HEK293 (cell line): Measurements from ENCODE around the gene OAT.
A peak's percentile ranks its signal among the peaks of the same experiment; 100 is the strongest.

Experiments used
- CTCF ChIA-PET: fragments of 350-600 bp; formaldehyde crosslinking; extraction: SDS; loops from one replicate; lab custom pipeline; 2021; ENCODE audit warnings: antibody characterized with exemption; lab: Yijun Ruan, JAX
- POLR2A ChIA-PET: fragments of 300-600 bp; formaldehyde crosslinking; extraction: SDS; loops from one replicate; lab custom pipeline; 2020; ENCODE audit warnings: antibody characterized with exemption, inconsistent platforms; lab: Yijun Ruan, JAX
- H3K27ac ChIP-seq: fragments of 200-500 bp; sonication (Bioruptor generic); 2 replicates; pipeline ENCODE4 v1.5.1; 2014; ENCODE audit warnings: low read depth, low read length, control low read depth, inconsistent platforms; ENCODE audit errors: extremely low read depth
- H3K36me3 ChIP-seq, 2 experiments: fragments of 200-500 bp in 1 of 2; sonication (Bioruptor generic) in 1 of 2; 1 replicate in 1 of 2; 2 replicates in 1 of 2; pipeline ENCODE4 v1.5.1; 2014 to 2017; ENCODE audit warnings: inconsistent platforms in 2 of 2, low read length in 2 of 2; ENCODE audit not compliant: control insufficient read depth in 2 of 2, insufficient read depth in 1 of 2
- H3K4me1 ChIP-seq: fragments of 200-500 bp; sonication (Bioruptor generic); 2 replicates; pipeline ENCODE4 v1.5.1; 2014; ENCODE audit warnings: mild to moderate bottlenecking, low read length, inconsistent platforms; ENCODE audit not compliant: control insufficient read depth, insufficient read depth
- H3K4me3 ChIP-seq: 2 replicates; pipeline ENCODE4 v1.5.1; 2011; ENCODE audit warnings: low read depth, mild to moderate bottlenecking, control low read depth, low read length, moderate library complexity
- H3K9me3 ChIP-seq: fragments of 200-500 bp; sonication (Bioruptor generic); 2 replicates; pipeline ENCODE4 v1.5.1; 2014; ENCODE audit warnings: low read depth, low read length, inconsistent platforms; ENCODE audit not compliant: control insufficient read depth, insufficient read depth
- EGR2 ChIP-seq: fragments of 450-650 bp; formaldehyde crosslinking; IDR thresholded peaks from 2 replicates; pipeline ENCODE4 v1.5.1; 2016; ENCODE audit warnings: low read depth, missing biosample characterization, missing genetic modification characterization
- GLI4 ChIP-seq: fragments of 450-650 bp; formaldehyde crosslinking; IDR thresholded peaks from 2 replicates; pipeline ENCODE4 v1.5.1; 2016; ENCODE audit warnings: missing biosample characterization, missing genetic modification characterization
- GLIS2 ChIP-seq: fragments of 450-650 bp; formaldehyde crosslinking; IDR thresholded peaks from 2 replicates; pipeline ENCODE4 v1.5.1; 2016; ENCODE audit warnings: missing biosample characterization, missing genetic modification characterization
- TRIM28 ChIP-seq: IDR thresholded peaks from 2 replicates; pipeline ENCODE4 v1.6.1; 2011; ENCODE audit warnings: low read length, control low read depth, borderline replicate concordance
- YY2 ChIP-seq: fragments of 450-650 bp; formaldehyde crosslinking; IDR thresholded peaks from 2 replicates; pipeline ENCODE4 v1.5.1; 2016; ENCODE audit warnings: missing biosample characterization, missing genetic modification characterization
- ZBTB20 ChIP-seq: fragments of 450-650 bp; formaldehyde crosslinking; IDR thresholded peaks from 2 replicates; pipeline ENCODE4 v1.5.1; 2016; ENCODE audit warnings: missing biosample characterization, missing genetic modification characterization
- ZBTB21 ChIP-seq: fragments of 450-650 bp; formaldehyde crosslinking; IDR thresholded peaks from 2 replicates; pipeline ENCODE4 v1.5.1; 2017; ENCODE audit warnings: missing biosample characterization, missing genetic modification characterization
- ZBTB26 ChIP-seq: fragments of 450-650 bp; formaldehyde crosslinking; optimal IDR thresholded peaks from 2 replicates; pipeline ENCODE3; 2016; ENCODE audit warnings: missing biosample characterization, mild to moderate bottlenecking, missing genetic modification characterization
- ZBTB48 ChIP-seq: fragments of 450-650 bp; formaldehyde crosslinking; IDR thresholded peaks from 2 replicates; pipeline ENCODE4 v1.5.1; 2016; ENCODE audit warnings: missing biosample characterization, missing genetic modification characterization
- ZFHX2 ChIP-seq: fragments of 450-650 bp; formaldehyde crosslinking; conservative IDR thresholded peaks from 2 replicates; pipeline ENCODE4 v1.5.1; 2016; ENCODE audit warnings: missing biosample characterization, missing genetic modification characterization
- ZNF184 ChIP-seq: fragments of 450-650 bp; IDR thresholded peaks from 2 replicates; pipeline ENCODE4 v1.5.1; 2018; ENCODE audit warnings: missing biosample characterization, mild to moderate bottlenecking, missing genetic modification characterization
- ZNF335 ChIP-seq: fragments of 450-650 bp; formaldehyde crosslinking; conservative IDR thresholded peaks from 2 replicates; pipeline ENCODE4 v1.5.1; 2016; ENCODE audit warnings: missing biosample characterization, missing genetic modification characterization
- ZNF341 ChIP-seq: fragments of 450-650 bp; formaldehyde crosslinking; IDR thresholded peaks from 2 replicates; pipeline ENCODE4; 2016; ENCODE audit warnings: low read depth, missing biosample characterization, missing genetic modification characterization
- ZNF404 ChIP-seq: fragments of 450-650 bp; formaldehyde crosslinking; IDR thresholded peaks from 2 replicates; pipeline ENCODE4 v1.5.1; 2017; ENCODE audit warnings: missing biosample characterization, missing genetic modification characterization
- ZNF513 ChIP-seq: fragments of 450-650 bp; IDR thresholded peaks from 2 replicates; pipeline ENCODE4 v1.5.1; 2018; ENCODE audit warnings: missing biosample characterization, missing genetic modification characterization
- ZNF585B ChIP-seq: fragments of 450-650 bp; formaldehyde crosslinking; IDR thresholded peaks from 2 replicates; pipeline ENCODE4 v1.5.1; 2016; ENCODE audit warnings: missing biosample characterization, missing genetic modification characterization
- ZNF600 ChIP-seq: fragments of 450-650 bp; formaldehyde crosslinking; IDR thresholded peaks from 2 replicates; pipeline ENCODE4 v1.5.1; 2016; ENCODE audit warnings: missing biosample characterization, missing genetic modification characterization
- ZNF777 ChIP-seq: fragments of 450-650 bp; formaldehyde crosslinking; IDR thresholded peaks from 2 replicates; pipeline ENCODE4 v1.5.1; 2017; ENCODE audit warnings: missing biosample characterization, missing genetic modification characterization, borderline replicate concordance
- ZNF792 ChIP-seq: fragments of 450-650 bp; formaldehyde crosslinking; IDR thresholded peaks from 2 replicates; pipeline ENCODE4 v1.5.1; 2016; ENCODE audit warnings: missing biosample characterization, missing genetic modification characterization
- ZNF843 ChIP-seq: fragments of 450-650 bp; formaldehyde crosslinking; IDR thresholded peaks from 2 replicates; pipeline ENCODE4 v1.5.1; 2016; ENCODE audit warnings: missing biosample characterization, missing genetic modification characterization
- ZSCAN30 ChIP-seq: fragments of 450-650 bp; IDR thresholded peaks from 2 replicates; pipeline ENCODE4 v1.5.1; 2018; ENCODE audit warnings: missing biosample characterization, mild to moderate bottlenecking, missing genetic modification characterization, moderate library complexity
- ZXDB ChIP-seq: fragments of 450-650 bp; formaldehyde crosslinking; IDR thresholded peaks from 2 replicates; pipeline ENCODE4 v1.5.1; 2016; ENCODE audit warnings: missing biosample characterization, missing genetic modification characterization
- TF ChIP-seq, protein P1 (sequence below): fragments of 450-650 bp; formaldehyde crosslinking; IDR thresholded peaks from 2 replicates; pipeline ENCODE4 v1.5.1; 2016; ENCODE audit warnings: missing biosample characterization, missing genetic modification characterization
- TF ChIP-seq, protein P2 (sequence below): fragments of 450-650 bp; formaldehyde crosslinking; IDR thresholded peaks from 2 replicates; pipeline ENCODE4 v1.5.1; 2017; ENCODE audit warnings: missing biosample characterization, missing genetic modification characterization
- TF ChIP-seq, protein P3 (sequence below): fragments of 450-650 bp; formaldehyde crosslinking; IDR thresholded peaks from 2 replicates; pipeline ENCODE4 v1.5.1; 2016; ENCODE audit warnings: missing biosample characterization, missing genetic modification characterization

The OAT gene

GRCh38 chr10:124450012-124450782 is 31.5 kb upstream of the OAT start, which contains the start of gene NKX1-2 (continued):
- TF ChIP-seq ZBTB26 (tag by site-specific recombination) (peak; percentile 85), ZNF513 (no peak), GLI4 (tag by site-specific recombination) (no peak), ZNF585B (no peak)
- TF ChIP-seq, protein P1, sequence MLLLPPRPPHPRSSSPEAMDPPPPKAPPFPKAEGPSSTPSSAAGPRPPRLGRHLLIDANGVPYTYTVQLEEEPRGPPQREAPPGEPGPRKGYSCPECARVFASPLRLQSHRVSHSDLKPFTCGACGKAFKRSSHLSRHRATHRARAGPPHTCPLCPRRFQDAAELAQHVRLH (tag by site-specific recombination): no peak

- H3K9me3 ChIP-seq: no peaks in the 10 kb centered on the region
- peak overlapping the region; percentile 36 for H3K4me3 ChIP-seq
- ChIA-PET CTCF (interaction anchor here (0.6 to 1.2 kb wide), 3 partner anchors 32 to 85 kb away, joined by 3 to 6 read pairs (median 3); no protein-coding TSS in a partner anchor), POLR2A (interaction anchor here (1.2 to 2.5 kb wide), 4 partner anchors 11 to 31 kb away, joined by 3 to 17 read pairs (median 4); partner anchors contain the start of genes LHPP and OAT)
- H3K4me1 ChIP-seq: peaks cover 5% of the 10 kb centered on the region; the same call in 1 of the 2 replicates
- H3K36me3 ChIP-seq: no peaks in the 10 kb centered on the region
- peak overlapping the region; percentile 9; the same call in 1 of the 2 replicates for H3K27ac ChIP-seq
- no peak for TF ChIP-seq YY2 (tag by site-specific recombination)
- TF ChIP-seq, protein P2, sequence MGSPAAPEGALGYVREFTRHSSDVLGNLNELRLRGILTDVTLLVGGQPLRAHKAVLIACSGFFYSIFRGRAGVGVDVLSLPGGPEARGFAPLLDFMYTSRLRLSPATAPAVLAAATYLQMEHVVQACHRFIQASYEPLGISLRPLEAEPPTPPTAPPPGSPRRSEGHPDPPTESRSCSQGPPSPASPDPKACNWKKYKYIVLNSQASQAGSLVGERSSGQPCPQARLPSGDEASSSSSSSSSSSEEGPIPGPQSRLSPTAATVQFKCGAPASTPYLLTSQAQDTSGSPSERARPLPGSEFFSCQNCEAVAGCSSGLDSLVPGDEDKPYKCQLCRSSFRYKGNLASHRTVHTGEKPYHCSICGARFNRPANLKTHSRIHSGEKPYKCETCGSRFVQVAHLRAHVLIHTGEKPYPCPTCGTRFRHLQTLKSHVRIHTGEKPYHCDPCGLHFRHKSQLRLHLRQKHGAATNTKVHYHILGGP (tag by site-specific recombination): no peak
- TF ChIP-seq ZFHX2: peak; percentile 73
- peak; percentile 59; the same call in 1 of the 2 replicates for TF ChIP-seq ZNF600 (tag by site-specific recombination)
- TF ChIP-seq EGR2: peak; percentile 61
- TF ChIP-seq ZNF843: peak; percentile 26; the same call in 1 of the 2 replicates
- 0 out of 2 replicates have a peak, but pooled peaks have one; percentile 9 for TF ChIP-seq ZSCAN30 (tag by site-specific recombination)
- peak; percentile 67 for TF ChIP-seq ZBTB20 (tag by site-specific recombination)
- TF ChIP-seq ZNF792: no peak
- 0 out of 2 replicates have a peak, but pooled peaks have one; percentile 9 for TF ChIP-seq ZXDB (tag by site-specific recombination)
- TF ChIP-seq ZBTB48 (tag by site-specific recombination): peak; percentile 50; the same call in 1 of the 2 replicates
- no peak for TF ChIP-seq ZNF184 (tag by site-specific recombination)
- peak; percentile 45 for TF ChIP-seq ZNF341 (tag by site-specific recombination)
- TF ChIP-seq ZBTB26 (tag by site-specific recombination): peak; percentile 55
- TF ChIP-seq TRIM28: no peak
- peak; percentile 72 for TF ChIP-seq ZNF335
- TF ChIP-seq, protein P3, sequence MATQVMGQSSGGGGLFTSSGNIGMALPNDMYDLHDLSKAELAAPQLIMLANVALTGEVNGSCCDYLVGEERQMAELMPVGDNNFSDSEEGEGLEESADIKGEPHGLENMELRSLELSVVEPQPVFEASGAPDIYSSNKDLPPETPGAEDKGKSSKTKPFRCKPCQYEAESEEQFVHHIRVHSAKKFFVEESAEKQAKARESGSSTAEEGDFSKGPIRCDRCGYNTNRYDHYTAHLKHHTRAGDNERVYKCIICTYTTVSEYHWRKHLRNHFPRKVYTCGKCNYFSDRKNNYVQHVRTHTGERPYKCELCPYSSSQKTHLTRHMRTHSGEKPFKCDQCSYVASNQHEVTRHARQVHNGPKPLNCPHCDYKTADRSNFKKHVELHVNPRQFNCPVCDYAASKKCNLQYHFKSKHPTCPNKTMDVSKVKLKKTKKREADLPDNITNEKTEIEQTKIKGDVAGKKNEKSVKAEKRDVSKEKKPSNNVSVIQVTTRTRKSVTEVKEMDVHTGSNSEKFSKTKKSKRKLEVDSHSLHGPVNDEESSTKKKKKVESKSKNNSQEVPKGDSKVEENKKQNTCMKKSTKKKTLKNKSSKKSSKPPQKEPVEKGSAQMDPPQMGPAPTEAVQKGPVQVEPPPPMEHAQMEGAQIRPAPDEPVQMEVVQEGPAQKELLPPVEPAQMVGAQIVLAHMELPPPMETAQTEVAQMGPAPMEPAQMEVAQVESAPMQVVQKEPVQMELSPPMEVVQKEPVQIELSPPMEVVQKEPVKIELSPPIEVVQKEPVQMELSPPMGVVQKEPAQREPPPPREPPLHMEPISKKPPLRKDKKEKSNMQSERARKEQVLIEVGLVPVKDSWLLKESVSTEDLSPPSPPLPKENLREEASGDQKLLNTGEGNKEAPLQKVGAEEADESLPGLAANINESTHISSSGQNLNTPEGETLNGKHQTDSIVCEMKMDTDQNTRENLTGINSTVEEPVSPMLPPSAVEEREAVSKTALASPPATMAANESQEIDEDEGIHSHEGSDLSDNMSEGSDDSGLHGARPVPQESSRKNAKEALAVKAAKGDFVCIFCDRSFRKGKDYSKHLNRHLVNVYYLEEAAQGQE: peak; percentile 47; the same call in 1 of the 2 replicates
- peak; percentile 39; the same call in 1 of the 2 replicates for TF ChIP-seq ZNF777 (tag by site-specific recombination)
- no peak for TF ChIP-seq ZBTB21
- TF ChIP-seq GLIS2 (tag by site-specific recombination): peak; percentile 42; the same call in 1 of the 2 replicates
- no peak for TF ChIP-seq ZNF404
Measured at GRCh38 chr10:124449170-124450011, 30.7 kb upstream of the OAT start.
